Stimulated activated CD4-positive, alpha-beta T cell treated with anti-CD3 and anti-CD28 coated beads, Interleukin-2, amount 100 ng/mL, for 4 hours (primary cell): Measurements from ENCODE around the gene DLX2.

Experiments used
- DNase-seq: peaks from one replicate; pipeline ENCODE4 v3.0.0-alpha.2; 2020; ENCODE audit warnings: low read depth

Gene DLX2

DNA sequence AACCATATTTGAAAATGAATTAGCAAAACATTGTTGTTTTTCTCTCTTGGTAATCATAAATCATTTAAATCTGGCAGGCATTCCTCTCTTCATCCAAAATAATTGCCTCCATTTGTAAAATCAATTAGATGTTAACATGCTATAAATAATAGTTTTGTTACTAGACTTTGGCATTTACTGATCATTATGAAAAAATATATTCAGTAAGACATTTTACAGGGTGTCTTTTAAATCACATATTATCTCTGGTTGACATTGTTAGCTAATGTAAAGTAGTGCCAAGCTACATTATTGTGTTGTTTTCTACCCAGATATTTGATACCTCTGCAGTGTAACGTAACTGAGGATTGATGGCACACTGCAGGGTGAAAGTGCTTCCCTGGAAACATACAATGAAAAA is 49.2 kb downstream of the DLX2 start:
- DNase-seq = no peak

DNA sequence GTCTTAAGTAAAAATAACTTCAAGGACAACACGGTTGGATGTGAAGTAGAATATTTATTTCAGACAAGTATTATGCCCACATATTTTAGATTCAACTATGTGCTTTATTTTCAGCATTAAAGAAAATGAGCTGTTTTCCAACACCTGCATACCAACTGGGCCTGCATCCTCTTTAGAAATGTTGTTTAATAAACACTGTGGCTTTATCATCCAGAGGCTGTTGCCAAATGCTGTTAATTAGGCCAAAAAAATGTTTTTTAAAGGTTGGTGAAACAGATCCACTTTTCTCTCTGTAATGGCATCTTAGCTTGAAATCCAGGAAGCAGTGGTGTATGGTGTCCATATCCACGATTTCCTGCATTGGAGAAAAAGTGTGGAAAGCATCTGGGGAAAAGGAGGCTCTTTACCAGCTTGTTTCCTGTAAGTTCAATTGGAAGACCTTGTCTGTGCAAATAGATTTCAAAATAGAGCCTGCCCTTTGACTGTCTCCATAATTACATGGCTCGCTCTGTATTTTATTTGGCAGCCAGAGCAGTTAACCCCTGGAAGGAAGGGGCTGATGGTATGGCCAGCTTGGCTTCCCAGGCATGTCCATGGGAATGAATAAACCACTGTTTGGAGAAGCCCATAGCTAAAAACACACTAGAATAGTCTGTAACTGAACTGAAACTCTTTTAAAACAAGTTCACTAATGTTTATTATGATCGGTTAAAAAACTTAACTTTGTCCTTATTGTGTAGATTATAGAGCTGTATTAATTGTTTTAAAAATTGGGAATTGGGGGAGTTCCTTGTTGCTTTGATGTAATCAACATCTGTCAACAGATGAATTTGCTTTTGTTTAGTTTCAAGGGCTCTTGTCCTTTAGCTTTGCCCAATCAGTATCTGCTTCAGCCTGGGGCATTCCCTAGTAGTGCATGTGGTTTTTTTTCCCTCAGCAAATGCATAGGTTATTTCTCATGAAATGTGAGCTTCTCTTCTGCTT is 50.4 kb downstream of the DLX2 start:
- no peak for DNase-seq

DNA sequence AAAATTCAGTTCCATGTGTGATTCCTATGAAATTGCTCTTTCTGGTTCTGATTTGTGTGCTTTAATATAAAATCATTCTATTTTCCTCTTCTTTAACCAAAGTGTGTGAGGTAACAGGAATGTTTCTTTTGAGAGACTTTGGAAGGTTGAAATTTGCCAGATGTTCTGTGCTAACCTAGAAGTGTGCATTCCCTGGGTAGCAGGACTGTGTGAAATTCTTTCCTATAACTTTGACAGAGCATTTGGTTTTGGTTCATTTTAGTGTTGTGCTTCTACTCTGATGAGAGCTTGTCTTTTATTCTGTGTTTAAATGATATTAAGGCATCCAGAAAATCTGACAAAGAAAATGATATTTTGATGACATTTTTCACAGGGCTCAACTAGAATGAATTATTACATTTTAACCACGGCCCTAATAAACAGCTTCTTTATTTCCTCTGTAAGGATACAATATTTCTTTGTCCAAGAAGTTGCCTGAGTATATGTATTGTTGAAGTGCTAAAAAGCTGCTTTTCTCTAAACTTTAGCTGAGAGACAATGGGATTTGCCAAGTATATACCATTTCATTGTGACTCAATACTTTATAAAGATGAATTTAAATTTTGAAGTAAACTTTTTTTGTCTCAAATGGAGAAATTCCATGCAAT is 52.1 kb downstream of the DLX2 start:
- DNase-seq = no peak

DNA sequence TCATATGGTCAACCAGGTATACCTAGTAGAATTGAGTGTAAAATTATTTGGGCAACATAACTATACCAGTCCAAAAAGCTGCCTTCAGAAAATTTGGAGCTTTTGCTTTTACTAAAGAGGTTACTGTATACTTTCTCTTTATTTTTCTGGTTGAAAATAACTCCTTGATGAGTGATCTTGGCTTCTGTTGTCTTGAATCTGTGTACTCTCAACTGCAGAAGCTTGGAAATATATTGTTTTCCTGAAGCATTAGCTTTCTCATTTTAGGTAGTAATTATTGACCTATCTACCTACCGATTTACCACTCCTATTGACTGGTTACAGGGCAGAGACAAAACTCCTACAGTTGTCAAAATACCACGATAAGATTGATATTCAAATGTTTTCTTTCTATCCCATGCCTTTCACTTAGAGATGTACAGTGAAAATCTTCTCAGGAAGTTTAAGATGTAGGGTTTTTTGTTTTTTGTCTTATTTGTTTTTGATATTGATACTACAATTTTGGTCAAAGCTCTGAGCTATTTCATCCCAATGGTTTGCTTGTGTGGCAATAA is 53.1 kb downstream of the DLX2 start:
- DNase-seq = no peak
